Mesenchymal stem cell (in vitro differentiated cells and primary cell): Measurements from ENCODE around the gene SPRN.
A peak's percentile ranks its signal among the peaks of the same experiment; 100 is the strongest.

ENCODE experiments used
- DNase-seq: peaks from one replicate; pipeline ENCODE4 v3.0.0-alpha.2; 2013
- H2AFZ ChIP-seq: one replicate; pipeline ENCODE4 v1.6.1; 2013; ENCODE audit warnings: low read depth, mild to moderate bottlenecking, control low read depth, inconsistent platforms, low read length, moderate library complexity
- H2AK5ac ChIP-seq: 2 replicates; pipeline ENCODE4 v1.6.1; 2013; ENCODE audit warnings: low read length, moderate library complexity, mild to moderate bottlenecking, inconsistent platforms; ENCODE audit not compliant: severe bottlenecking
- H2BK120ac ChIP-seq: one replicate; pipeline ENCODE4 v1.6.1; 2013; ENCODE audit warnings: low read depth, mild to moderate bottlenecking, inconsistent platforms, low read length, moderate library complexity
- H2BK12ac ChIP-seq, 2 experiments: one replicate each; pipeline ENCODE4 v1.6.1; 2013; ENCODE audit warnings: inconsistent platforms in 2 of 2, low read length in 2 of 2, mild to moderate bottlenecking in 2 of 2, moderate library complexity in 2 of 2, control low read depth in 1 of 2
- H2BK15ac ChIP-seq: one replicate; pipeline ENCODE4 v1.6.1; 2013; ENCODE audit warnings: mild to moderate bottlenecking, low read depth, inconsistent platforms; ENCODE audit not compliant: poor library complexity, severe bottlenecking
- H2BK5ac ChIP-seq: 2 replicates; pipeline ENCODE4 v1.6.1; 2013; ENCODE audit warnings: low read depth, mild to moderate bottlenecking, low read length, control low read depth, inconsistent platforms; ENCODE audit not compliant: poor library complexity, severe bottlenecking
- H3K14ac ChIP-seq, 2 experiments: one replicate each; pipeline ENCODE4 v1.6.1; 2013; ENCODE audit warnings: inconsistent platforms in 2 of 2, low read length in 2 of 2, control low read depth in 1 of 2, mild to moderate bottlenecking in 1 of 2, moderate library complexity in 1 of 2
- H3K18ac ChIP-seq, 2 experiments: one replicate each; pipeline ENCODE4 v1.6.1; 2013; ENCODE audit warnings: inconsistent platforms in 2 of 2, low read length in 2 of 2, control low read depth in 1 of 2, low read depth in 1 of 2, mild to moderate bottlenecking in 1 of 2
- H3K23ac ChIP-seq, 2 experiments: one replicate each; pipeline ENCODE4 v1.6.1; 2013; ENCODE audit warnings: inconsistent platforms in 2 of 2, low read length in 2 of 2, mild to moderate bottlenecking in 2 of 2, moderate library complexity in 2 of 2, control low read depth in 1 of 2
- H3K27ac ChIP-seq: 2 replicates; pipeline ENCODE4 v1.5.1; 2013; ENCODE audit warnings: mild to moderate bottlenecking, moderate library complexity, low read length, control low read depth, inconsistent platforms; ENCODE audit not compliant: poor library complexity, severe bottlenecking
- H3K27me3 ChIP-seq, 2 experiments: 2 replicates each; pipeline versions ENCODE4 v1.6.1 to v1.7.0; 2013; ENCODE audit warnings: low read length in 2 of 2, mild to moderate bottlenecking in 2 of 2, moderate library complexity in 2 of 2, control low read depth in 1 of 2, inconsistent platforms in 1 of 2; ENCODE audit not compliant: control insufficient read depth in 1 of 2, insufficient read depth in 1 of 2
- H3K36me3 ChIP-seq, 2 experiments: 2 replicates each; pipeline versions ENCODE4 v1.6.1 to v1.7.0; 2013; ENCODE audit warnings: low read length in 2 of 2, control low read depth in 1 of 2, inconsistent platforms in 1 of 2, low read depth in 1 of 2, mild to moderate bottlenecking in 1 of 2; ENCODE audit not compliant: insufficient read depth in 2 of 2, control insufficient read depth in 1 of 2
- H3K4ac ChIP-seq, 2 experiments: one replicate each; pipeline ENCODE4 v1.6.1; 2013; ENCODE audit warnings: inconsistent platforms in 2 of 2, low read length in 2 of 2, mild to moderate bottlenecking in 2 of 2, moderate library complexity in 2 of 2, control low read depth in 1 of 2, low read depth in 1 of 2
- H3K4me1 ChIP-seq: 2 replicates; pipeline ENCODE4 v1.6.1; 2013; ENCODE audit warnings: low read depth, low read length, control low read depth; ENCODE audit not compliant: control insufficient read depth, insufficient read depth
- H3K4me2 ChIP-seq: 2 replicates; pipeline ENCODE4 v1.6.1; 2013; ENCODE audit warnings: low read length, mild to moderate bottlenecking, inconsistent platforms; ENCODE audit not compliant: poor library complexity, severe bottlenecking
- H3K4me3 ChIP-seq, 2 experiments: 2 replicates each; pipeline versions ENCODE4 v1.5.1 to v1.7.0; 2013; ENCODE audit warnings: low read length in 2 of 2, mild to moderate bottlenecking in 2 of 2, control low read depth in 1 of 2, low read depth in 1 of 2; ENCODE audit not compliant: insufficient read depth in 1 of 2
- H3K79me1 ChIP-seq: replicated peaks from 2 replicates; pipeline ENCODE4 v1.6.1; 2013; ENCODE audit warnings: mild to moderate bottlenecking, control low read depth, low read length, inconsistent platforms; ENCODE audit not compliant: poor library complexity, severe bottlenecking
- H3K9ac ChIP-seq: 2 replicates; pipeline ENCODE4 v1.7.0; 2013; ENCODE audit warnings: mild to moderate bottlenecking, low read length, moderate library complexity
- H3K9me3 ChIP-seq: 2 replicates; pipeline ENCODE4 v1.7.0; 2013; ENCODE audit warnings: mild to moderate bottlenecking, low read length; ENCODE audit not compliant: control insufficient read depth
- H4K8ac ChIP-seq: one replicate; pipeline ENCODE4 v1.6.1; 2013; ENCODE audit warnings: inconsistent platforms, mild to moderate bottlenecking, low read length, moderate library complexity
- H4K91ac ChIP-seq: one replicate; pipeline ENCODE4 v1.6.1; 2013; ENCODE audit warnings: mild to moderate bottlenecking, low read length, inconsistent platforms
- WGBS: methylation state at CpG from one replicate; pipeline ENCODE4 v1.1.7; 2013; ENCODE audit warnings: mixed read lengths; 5-methylcytosine and 5-hydroxymethylcytosine counted together

SPRN gene

GRCh38 chr10:133421336-133422222 is 2.8 kb downstream of the SPRN start:
- no peak overlapping the region for H2BK120ac ChIP-seq
- no peak for DNase-seq
- H3K4me2 ChIP-seq = no peak overlapping the region
- no peak overlapping the region for H4K8ac ChIP-seq
- H3K18ac ChIP-seq = no peak overlapping the region
- peaks cover 20% of the 10 kb centered on the region for H3K4me1 ChIP-seq
- H2AFZ ChIP-seq = no peak overlapping the region
- H3K23ac ChIP-seq = no peak overlapping the region
- peaks cover 0 to 4% of the 10 kb centered on the region in 2 experiments for H3K27me3 ChIP-seq
- peak overlapping the region; percentile 11 for H4K91ac ChIP-seq
- H3K4me3 ChIP-seq = no peak overlapping the region
- no peaks in the 10 kb centered on the region for H3K9me3 ChIP-seq
- H2BK12ac ChIP-seq = no peak overlapping the region
- peaks cover 36 to 51% of the 10 kb centered on the region in 2 experiments for H3K36me3 ChIP-seq
- H3K4ac ChIP-seq = no peak overlapping the region
- H2BK5ac ChIP-seq = no peak overlapping the region
- no peak overlapping the region for H3K9ac ChIP-seq
- no peak overlapping the region for H2AK5ac ChIP-seq
- 95% methylated on average over 16 of the region's 17 CpGs for WGBS
- H3K14ac ChIP-seq = no peak overlapping the region
- H3K79me1 ChIP-seq = peaks cover 26% of the 10 kb centered on the region
- no peak overlapping the region for H3K27ac ChIP-seq
- no peak overlapping the region for H2BK15ac ChIP-seq

- 82% methylated on average over 6 of the region's 6 CpGs for WGBS
- H3K4ac ChIP-seq = no peak overlapping the region
- no peak overlapping the region for H2BK120ac ChIP-seq
- H3K4me1 ChIP-seq = peaks cover 20% of the 10 kb centered on the region
- no peak overlapping the region for H4K91ac ChIP-seq
- peaks cover 40 to 55% of the 10 kb centered on the region in 2 experiments for H3K36me3 ChIP-seq
- peaks cover 0 to 4% of the 10 kb centered on the region in 2 experiments for H3K27me3 ChIP-seq
- H3K23ac ChIP-seq = no peak overlapping the region
- H2AK5ac ChIP-seq = no peak overlapping the region
- no peak overlapping the region for H3K14ac ChIP-seq
- DNase-seq = no peak
- no peak overlapping the region for H3K9ac ChIP-seq
- H2BK12ac ChIP-seq = no peak overlapping the region
- H3K4me3 ChIP-seq = no peak overlapping the region
- no peak overlapping the region for H2BK15ac ChIP-seq
- H3K4me2 ChIP-seq = no peak overlapping the region
- H3K9me3 ChIP-seq = no peaks in the 10 kb centered on the region
- no peak overlapping the region for H3K18ac ChIP-seq
- no peak overlapping the region for H4K8ac ChIP-seq
- no peak overlapping the region for H3K27ac ChIP-seq
- peaks cover 27% of the 10 kb centered on the region for H3K79me1 ChIP-seq
- no peak overlapping the region for H2AFZ ChIP-seq
- no peak overlapping the region for H2BK5ac ChIP-seq
These were observed 3.8 kb downstream of the SPRN start for GRCh38 chr10:133420579-133420978.

GRCh38 chr10:133420028-133420427 is 4.4 kb downstream of the SPRN start:
- H3K4ac ChIP-seq = no peak overlapping the region
- H3K9me3 ChIP-seq = no peaks in the 10 kb centered on the region
- H3K79me1 ChIP-seq = peaks cover 31% of the 10 kb centered on the region
- no peak overlapping the region for H2AFZ ChIP-seq
- no peak overlapping the region for H2BK15ac ChIP-seq
- H3K14ac ChIP-seq = no peak overlapping the region
- no peak overlapping the region for H3K4me3 ChIP-seq
- peaks cover 0 to 4% of the 10 kb centered on the region in 2 experiments for H3K27me3 ChIP-seq
- H3K9ac ChIP-seq = no peak overlapping the region
- no peak overlapping the region for H3K23ac ChIP-seq
- WGBS = 96% methylated on average over 17 of the region's 17 CpGs
- H3K27ac ChIP-seq = no peak overlapping the region
- no peak overlapping the region for H2BK5ac ChIP-seq
- H3K4me2 ChIP-seq = no peak overlapping the region
- no peak overlapping the region for H2BK120ac ChIP-seq
- H4K91ac ChIP-seq = no peak overlapping the region
- no peak overlapping the region for H3K18ac ChIP-seq
- H4K8ac ChIP-seq = no peak overlapping the region
- H3K36me3 ChIP-seq = peaks cover 46 to 59% of the 10 kb centered on the region in 2 experiments
- peaks cover 20% of the 10 kb centered on the region for H3K4me1 ChIP-seq
- no peak for DNase-seq
- no peak overlapping the region for H2AK5ac ChIP-seq
- no peak overlapping the region for H2BK12ac ChIP-seq

GRCh38 chr10:133419211-133419950 is 5.0 kb downstream of the SPRN start:
- Histone ChIP-seq H2BK5ac (no peak overlapping the region), H3K9ac (no peak overlapping the region), H3K18ac (no peak overlapping the region), H3K4me2 (no peak overlapping the region), H3K23ac (no peak overlapping the region), H3K4ac (no peak overlapping the region), H3K9me3 (no peaks in the 10 kb centered on the region), H2BK120ac (no peak overlapping the region), H3K14ac (no peak overlapping the region), H2BK15ac (no peak overlapping the region), H3K27ac (no peak overlapping the region), H2BK12ac (no peak overlapping the region), H3K4me3 (no peak overlapping the region), H3K4me1 (peaks cover 20% of the 10 kb centered on the region), H3K36me3 (peaks cover 46 to 63% of the 10 kb centered on the region in 2 experiments), H4K8ac (no peak overlapping the region), H3K79me1 (peaks cover 31% of the 10 kb centered on the region), H3K27me3 (peaks cover 0 to 4% of the 10 kb centered on the region in 2 experiments), H2AK5ac (no peak overlapping the region), H2AFZ (no peak overlapping the region), H4K91ac (no peak overlapping the region)
- WGBS = 93% methylated on average over 34 of the region's 34 CpGs
- DNase-seq = no peak
